VCaP (cell line): ENCODE measurements around the gene RAPGEF2.

Experiments used
- H3K27ac ChIP-seq: fragments of 450-650 bp; 2 replicates; pipeline ENCODE4 v1.5.1; 2017
- CTCF ChIP-seq: fragments of 450-650 bp; conservative IDR thresholded peaks from 2 replicates; pipeline ENCODE4 v1.5.1; 2017; ENCODE audit warnings: mild to moderate bottlenecking, moderate library complexity

Gene RAPGEF2

DNA sequence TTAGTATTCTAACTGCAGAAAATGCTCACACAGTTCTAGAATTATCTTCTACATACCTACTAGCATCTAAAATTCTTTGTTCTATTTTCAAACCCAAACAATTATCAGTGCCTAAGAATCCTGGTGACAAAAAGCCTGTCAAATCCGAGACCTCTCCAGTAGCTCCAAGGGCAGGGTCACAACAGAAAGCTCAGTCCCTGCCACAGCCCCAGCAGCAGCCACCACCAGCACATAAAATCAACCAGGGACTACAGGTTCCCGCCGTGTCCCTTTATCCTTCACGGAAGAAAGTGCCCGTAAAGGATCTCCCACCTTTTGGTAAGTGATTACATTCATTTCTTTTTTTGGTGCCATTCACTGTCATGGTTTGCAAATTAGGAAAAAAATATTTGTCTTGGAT, 243.8 kb downstream of the RAPGEF2 start:
- no peak for TF ChIP-seq CTCF
- no peak overlapping the region for H3K27ac ChIP-seq

DNA sequence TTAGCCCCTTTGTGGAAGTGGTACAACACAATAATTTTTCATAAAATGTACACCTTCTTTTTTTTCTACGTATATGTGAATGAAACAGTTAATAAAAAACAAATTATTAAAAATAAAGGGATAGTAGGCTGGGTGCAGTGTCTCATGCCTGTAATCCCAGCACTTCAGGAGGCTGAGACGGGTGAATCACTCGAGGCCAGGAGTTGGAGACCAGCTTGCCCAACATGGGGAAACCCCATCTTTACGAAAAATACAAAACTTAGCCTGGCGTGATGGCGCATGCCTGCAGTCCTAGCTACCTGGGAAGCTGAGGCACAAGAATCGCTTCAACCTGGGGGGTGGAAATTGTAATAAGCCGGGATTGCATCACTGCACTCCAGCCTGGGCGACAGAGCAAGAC, 244.9 kb downstream of the RAPGEF2 start:
- no peak for TF ChIP-seq CTCF
- H3K27ac ChIP-seq = no peak overlapping the region

DNA sequence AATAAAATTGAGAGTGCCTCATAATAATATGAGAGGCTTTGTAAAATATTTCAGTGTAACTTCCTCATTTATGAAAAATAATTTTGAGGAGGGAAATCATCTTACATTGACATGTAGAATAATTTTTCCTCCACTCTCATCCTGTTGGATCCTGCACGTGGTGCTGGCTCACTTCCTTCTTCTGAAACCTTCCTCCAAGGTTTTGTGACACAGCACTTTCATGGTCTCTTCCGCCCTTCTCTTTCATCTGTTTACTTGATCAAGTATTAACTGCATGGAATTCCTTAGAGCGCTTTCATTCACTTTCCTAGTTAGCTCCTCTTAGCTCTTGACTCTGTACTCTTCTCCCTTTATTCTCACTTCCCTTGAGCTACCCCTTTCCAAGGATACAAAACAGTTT, 246.5 kb downstream of the RAPGEF2 start:
- no peak overlapping the region for H3K27ac ChIP-seq
- no peak for TF ChIP-seq CTCF

GRCh38 chr4:159352609-159353008, 249.7 kb downstream of the RAPGEF2 start:
- no peak overlapping the region for H3K27ac ChIP-seq
- no peak for TF ChIP-seq CTCF

DNA sequence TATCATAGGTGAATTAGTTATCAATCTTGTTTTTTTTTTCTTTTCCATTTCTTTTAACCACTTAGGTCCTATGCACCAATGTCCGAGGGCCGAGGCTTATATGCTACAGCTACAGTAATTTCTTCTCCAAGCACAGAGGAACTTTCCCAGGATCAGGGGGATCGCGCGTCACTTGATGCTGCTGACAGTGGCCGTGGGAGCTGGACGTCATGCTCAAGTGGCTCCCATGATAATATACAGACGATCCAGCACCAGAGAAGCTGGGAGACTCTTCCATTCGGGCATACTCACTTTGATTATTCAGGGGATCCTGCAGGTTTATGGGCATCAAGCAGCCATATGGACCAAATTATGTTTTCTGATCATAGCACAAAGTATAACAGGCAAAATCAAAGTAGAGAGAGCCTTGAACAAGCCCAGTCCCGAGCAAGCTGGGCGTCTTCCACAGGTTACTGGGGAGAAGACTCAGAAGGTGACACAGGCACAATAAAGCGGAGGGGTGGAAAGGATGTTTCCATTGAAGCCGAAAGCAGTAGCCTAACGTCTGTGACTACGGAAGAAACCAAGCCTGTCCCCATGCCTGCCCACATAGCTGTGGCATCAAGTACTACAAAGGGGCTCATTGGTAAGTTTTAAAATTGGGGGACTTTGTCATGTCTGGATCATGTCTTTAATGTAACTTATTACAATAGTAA, 250.7 kb downstream of the RAPGEF2 start:
- no peak overlapping the region for H3K27ac ChIP-seq
- TF ChIP-seq CTCF = no peak

DNA sequence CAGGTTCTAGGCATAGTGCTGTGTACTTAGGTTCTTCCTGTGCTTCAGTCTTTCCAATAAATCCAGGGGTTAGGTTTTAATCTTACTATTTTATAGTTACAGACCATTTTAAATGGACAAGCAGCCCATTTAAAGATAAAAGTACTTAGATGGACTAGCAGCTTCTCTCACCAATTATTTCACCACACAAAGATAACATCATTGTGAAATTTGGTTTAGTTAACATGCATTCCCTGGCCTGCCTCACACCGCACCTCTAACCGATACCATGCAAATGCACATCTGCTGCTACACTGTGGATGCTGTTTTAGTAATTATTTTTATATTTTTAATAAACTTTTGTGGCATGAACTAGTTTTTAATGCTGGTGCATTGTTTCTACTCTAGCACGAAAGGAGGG, 252.6 kb downstream of the RAPGEF2 start:
- peak overlapping the region; percentile 23 for H3K27ac ChIP-seq
- TF ChIP-seq CTCF = no peak

DNA sequence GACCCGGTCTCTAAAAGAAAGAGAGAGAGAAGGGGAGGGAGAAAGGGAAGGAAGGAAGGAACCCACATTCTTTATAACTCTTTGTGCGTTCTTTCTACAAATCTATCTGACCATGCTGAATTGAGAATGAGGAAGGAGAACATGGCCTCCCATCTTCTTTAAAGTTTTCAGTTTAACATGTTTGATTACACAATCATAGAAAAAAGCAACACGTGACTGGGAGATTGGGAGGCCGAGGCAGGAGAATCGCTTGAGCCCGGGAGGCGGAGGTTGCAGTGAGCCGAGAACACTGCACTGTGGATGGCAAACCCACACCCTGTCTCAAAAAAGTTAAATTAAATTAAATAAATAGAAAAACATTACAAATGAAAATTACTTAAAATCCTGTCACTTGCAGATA, 254.5 kb downstream of the RAPGEF2 start:
- H3K27ac ChIP-seq = no peak overlapping the region
- TF ChIP-seq CTCF = no peak
